Stimulated activated CD4-positive, alpha-beta T cell treated with anti-CD3 and anti-CD28 coated beads, Interleukin-15, amount 100 ng/mL, for 1 hour (primary cell): ENCODE data around the gene PRKD3.

Experiments
- DNase-seq, 2 donors: peaks; one replicate each; pipeline ENCODE4 v3.0.0-alpha.2; 2020; ENCODE audit warnings: low read depth in 1 of 2, low spot score in 1 of 2

The PRKD3 gene

DNA sequence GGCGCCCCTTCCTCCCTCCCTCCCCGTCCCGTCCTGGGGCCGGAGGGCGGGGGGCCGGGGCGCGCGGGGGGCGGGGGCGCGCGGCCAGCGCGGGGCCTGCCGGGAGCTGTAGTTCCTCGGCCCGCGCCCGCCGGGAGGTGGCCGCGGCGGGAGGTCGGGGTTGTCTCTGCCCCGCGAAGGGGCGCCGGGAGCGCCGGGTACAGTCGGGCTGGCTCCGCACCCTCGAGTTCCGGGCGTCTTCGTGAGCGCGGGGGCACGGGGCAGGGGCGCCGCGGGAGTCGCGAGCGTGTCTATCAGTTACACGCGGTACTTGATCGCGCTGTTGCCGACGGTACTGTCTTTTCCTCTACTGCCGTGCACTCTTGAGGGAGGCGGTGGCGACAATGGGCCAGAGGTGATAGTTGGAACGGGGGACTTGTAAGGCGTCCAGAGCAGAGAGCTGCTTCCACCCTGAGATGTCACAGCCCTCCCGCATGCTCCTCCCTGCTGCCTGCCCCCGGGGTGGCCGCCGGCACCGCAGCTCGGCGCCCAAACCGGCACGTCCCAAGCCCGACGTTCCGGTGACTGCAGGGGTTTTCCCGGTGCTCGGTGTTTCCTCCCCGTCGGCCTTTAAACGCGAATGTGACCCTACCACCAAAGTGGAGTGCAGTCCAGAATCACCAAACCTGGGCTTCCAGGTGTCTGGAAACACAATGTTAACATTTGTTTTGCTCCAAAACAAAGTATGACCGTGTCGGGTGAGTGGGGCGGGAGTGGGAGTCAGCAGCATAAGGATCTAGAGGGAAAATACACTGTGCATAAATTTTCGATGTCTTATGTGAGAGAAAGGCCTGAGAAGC lies at the start of gene PRKD3:
PRKD3 (minus strand) TSS at position 48 of the 839 bp plus-strand sequence. CDS start 8,309 bp downstream, outside the sequence.
- peak; percentile 47 to 55 for DNase-seq

DNA sequence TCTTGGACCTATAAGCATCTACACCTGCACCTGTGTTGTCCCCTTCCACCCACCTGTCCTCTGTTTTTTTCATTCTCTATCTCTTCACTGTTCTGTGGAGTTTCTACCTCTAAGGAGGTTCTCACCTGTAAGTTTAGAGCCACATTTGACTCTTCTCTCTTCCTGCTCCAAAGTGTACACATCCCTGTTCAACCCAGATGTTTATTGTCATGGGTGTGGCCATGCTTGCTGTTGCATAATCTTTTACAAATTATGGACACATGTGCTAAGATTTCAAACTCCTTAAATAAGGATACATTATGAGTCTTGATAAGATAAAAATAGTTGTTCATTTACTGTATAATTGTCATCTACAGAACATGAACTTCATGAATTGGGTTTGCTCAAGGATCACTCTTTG lies 47.4 kb upstream of the PRKD3 start:
- no peak for DNase-seq

DNA sequence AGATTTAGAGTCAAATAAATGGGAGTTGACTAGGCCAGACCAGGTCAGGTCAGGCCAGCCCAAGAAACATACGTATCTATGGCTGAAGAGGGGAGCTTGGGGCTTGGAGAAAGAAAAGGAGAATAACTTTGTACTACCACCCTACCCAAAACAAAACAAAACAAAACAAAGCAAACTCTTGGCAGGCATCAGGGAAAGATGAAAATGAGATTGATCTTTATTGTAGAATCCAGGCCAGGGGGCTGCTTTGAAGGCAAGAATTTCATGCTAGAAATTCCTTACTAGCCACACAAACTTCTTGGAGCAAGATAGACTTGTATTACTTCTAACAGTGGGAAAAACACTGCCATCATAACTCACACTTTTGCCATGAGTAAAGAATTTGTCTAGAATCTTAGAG lies 46.0 kb upstream of the PRKD3 start:
- no peak for DNase-seq

DNA sequence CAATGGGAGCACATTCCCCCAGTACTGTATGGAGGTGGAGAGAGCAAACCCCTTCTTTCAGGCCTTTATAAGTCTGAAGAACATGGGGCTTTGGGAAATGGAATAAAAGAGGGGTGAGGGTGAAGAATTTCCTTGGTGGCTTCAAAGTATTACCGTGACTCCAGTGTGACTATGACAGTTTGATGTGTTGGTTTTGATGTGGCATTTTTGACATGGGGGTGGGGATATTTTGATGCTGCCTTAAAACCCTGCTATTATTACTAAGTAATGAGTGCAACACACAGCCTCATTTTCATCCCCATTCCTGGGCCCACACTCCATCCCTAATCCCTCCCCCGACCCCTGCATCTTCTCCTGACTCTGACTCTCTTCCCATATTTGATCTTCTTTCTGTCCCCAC lies 43.4 kb upstream of the PRKD3 start:
- no peak for DNase-seq

DNA sequence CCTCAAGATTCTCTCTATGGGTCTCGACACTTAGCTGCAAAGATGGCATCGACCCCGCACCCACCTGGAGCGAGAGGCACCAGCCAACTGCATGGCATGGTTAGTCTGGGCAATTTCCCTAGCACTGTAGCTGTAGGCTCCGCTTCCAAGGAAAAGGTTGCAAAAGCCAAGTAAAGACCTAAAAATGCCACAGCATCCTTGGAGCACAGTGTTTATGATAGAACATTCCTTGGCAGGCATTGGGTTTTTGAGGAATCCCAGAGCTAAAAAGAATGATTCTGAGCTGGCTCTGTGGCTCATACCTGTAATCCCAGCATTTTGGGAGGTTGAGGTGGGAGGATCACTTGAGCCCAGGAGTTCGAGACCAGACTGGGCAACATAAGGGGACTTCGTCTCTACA lies 42.7 kb upstream of the PRKD3 start:
- no peak for DNase-seq

DNA sequence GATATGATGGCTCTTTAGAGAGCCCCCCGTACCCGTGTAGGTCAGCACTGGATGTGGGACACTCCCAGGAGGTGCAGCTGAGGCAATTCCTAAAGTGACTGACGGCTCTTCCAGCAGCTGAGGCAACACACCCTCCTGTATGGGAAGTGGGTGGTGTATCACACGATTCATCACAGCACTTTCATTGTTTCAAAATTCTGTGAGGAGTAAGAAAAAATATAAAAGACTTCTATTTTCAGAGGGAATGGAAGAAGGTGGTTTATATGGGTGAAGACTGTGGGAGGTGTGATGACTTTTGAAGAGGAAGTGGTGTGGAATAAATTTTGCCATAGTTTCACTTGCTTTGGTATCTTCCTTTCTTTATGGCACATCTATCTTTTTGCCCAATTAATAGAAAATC lies 42.1 kb upstream of the PRKD3 start:
- DNase-seq, result no peak

DNA sequence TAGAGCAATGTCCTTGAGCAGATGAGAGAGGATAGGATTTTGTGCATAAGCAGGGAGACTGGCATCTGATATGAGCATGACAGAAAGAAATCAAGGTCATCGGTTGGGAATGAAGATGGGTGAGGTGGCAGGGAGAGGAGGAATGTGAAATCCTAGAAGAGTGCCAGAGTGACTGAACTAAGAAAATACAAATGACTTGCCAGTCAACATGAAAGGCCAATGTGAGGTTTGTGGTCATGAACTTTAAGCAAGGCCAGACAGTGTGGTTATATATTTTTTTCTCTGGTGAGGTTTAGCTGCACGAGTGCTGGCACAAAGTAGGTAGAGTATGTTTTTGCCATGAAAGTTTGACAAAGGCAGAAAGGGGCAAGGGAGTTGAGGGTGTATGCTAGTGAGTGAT lies 41.0 kb upstream of the PRKD3 start:
- no peak for DNase-seq

DNA sequence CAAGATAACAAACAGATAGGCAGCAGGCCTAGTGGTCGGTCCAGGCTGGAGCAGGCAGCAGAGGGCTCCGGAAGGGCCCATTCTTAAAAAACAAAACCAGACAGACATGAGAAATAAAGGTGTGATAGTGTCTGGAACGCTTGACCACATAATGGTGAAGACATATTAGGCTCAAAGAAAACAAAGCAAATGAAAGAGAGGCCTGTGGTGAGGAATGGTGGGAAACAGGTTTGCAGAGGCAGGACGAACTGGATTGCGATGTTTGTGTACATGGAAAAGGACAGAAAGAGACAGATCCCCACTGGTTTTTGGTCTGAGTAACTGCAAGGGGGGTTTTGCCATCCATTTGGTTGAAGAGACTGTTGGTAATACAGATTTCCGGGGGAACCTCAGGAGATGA lies 39.7 kb upstream of the PRKD3 start:
- DNase-seq, result no peak

DNA sequence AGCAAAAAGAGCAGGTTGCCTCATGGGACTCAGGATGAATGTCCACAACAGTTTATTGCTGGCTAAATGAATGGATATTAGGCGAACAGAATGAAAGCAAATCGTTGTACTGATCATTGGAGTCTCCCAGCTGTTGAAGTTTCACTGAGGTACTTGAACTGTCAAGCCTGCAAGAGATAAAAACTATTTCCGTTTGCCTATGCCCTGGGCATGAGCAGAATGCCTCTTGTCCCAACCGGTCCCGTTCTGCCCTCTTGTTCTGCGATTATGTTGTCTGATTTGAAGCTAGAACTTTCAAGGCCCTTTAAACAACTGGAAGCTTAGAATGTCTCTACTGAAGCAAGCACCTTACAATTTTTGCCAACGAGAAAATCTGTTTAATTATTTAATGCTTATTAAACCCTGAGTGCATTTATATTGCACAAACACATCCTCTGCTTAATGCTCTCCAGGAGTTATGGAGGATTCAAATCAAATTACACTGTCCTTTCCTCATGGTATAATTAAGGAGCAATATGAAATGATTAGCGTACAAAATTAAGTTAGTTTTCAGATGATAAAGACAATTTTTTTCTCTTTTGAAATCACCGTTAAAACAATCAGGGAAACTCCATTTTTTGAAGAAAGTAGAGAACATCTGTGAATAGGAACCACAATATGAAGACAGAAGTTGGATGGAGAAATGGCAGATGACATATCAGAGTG lies 37.5 kb upstream of the PRKD3 start:
- DNase-seq, result no peak

DNA sequence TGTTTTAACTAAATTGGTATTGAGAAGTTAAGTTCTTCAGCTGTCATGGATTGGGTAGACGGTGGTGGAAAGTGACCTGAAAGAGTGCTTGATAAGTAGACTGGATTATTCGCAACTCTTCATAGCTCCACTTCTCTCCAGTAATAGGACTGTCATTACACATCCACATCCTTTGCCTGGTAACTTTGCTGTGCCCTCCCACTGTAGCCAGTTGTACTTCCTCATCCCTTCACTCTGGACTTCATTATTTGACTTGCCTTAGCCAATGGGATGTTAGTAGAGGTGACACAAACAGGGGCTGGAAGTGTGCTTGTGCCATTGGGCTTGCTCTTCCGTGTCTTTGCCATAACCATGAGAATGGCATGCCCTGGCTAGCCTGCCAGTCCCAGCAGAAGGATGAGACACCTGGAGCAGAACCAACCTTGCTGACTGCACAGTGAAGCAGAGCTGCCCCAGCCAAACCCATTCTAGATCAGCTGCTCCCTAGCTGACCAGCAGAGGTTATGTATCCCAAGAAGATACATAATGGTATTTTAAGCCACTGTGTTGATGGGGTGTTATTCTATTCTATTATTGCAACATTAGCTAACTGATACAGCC lies 36.7 kb upstream of the PRKD3 start:
- no peak for DNase-seq

DNA sequence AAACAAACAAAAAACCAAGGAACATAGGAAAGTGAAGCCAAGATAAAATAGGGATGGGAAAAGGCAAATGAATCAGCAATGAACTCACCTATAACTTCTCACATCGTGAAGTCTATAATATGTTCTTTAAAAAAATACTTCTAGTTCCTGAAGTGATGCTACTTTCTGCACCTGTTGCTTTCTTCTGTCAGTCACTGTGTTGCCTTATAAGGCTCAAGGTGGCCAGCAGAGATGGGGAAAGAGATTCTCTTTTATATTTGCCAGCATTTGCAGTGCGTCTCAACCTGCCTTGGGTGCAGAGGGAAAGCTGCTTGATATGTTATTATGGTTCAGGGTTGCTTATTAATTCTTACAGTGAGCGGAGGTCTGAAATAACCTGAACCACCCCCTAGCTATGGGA lies 33.8 kb upstream of the PRKD3 start:
- no peak for DNase-seq

DNA sequence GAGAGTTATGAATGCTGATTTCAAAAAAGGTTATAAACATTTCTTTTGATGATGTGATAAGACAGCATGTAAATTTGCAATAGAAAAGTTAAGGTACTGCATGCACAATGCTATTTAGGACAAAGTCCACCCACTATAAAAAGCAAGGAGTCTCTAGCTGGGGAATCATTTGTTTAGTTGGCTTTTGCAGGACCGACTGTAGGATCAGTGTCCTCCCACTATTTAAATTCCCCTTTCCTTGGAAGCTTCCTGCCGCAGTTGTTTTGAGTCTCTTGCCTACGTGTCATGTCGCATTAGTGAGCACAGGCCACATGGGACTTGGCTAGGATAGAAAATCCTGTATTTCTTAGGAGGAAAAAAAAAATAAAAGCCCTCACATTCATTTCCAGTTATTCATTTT lies 32.9 kb upstream of the PRKD3 start:
- DNase-seq, result no peak

DNA sequence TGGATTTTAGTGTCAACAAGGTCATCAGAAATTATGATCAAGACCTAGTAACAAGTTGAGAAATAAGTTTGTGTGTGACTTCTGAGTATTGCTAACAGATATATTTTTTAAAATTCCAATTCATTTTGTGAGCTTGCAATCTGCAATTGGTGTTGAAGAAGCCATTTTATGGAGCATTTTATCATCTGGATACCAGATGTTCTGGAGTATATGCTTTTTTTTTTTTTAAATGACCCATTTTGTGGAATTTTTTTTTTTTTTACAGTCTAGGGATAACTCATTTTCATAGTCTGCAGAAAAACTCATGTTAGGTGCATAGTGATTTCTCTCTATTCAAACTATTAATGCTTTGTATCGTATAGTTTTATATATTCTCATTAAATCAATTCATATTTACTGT lies 32.4 kb upstream of the PRKD3 start:
- no peak for DNase-seq

DNA sequence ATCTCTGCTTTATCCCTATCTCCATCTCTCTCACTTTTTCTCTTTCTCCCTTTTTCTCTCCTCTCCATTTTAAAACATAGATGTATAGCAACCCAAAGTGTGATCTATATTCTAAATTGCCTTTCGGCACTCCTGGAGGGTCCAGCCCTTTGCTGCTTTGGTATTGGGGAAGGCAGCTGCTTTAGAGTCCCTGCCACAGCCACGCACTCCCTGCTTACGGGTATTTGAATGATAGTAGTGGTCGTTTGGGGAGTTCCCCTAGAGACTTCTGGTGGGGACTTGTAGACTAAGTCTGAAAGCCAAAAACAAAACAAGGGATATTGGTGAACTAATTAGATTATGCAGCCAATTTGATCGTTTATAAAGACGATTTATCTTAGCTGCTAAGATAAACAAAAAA lies 31.7 kb upstream of the PRKD3 start:
- DNase-seq, result no peak

DNA sequence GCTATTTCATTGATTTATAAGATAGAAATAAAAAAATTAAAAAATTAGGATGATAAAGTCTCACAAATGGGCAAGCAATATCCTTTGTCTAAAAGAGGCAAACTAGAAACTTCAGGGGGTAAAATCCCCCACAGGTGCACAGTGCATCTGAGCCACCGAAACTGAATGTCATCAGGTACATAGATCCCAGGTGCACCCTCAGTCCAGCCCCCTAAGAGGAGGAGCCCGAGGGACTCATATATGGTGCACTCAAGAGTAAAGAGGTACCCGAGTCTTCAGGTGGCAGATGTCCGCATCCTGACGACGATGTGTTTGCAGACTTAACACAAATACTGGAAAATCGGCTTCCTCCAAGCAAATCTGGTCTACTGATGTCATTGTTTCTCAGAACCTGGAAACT lies 31.1 kb upstream of the PRKD3 start:
- DNase-seq, result no peak

DNA sequence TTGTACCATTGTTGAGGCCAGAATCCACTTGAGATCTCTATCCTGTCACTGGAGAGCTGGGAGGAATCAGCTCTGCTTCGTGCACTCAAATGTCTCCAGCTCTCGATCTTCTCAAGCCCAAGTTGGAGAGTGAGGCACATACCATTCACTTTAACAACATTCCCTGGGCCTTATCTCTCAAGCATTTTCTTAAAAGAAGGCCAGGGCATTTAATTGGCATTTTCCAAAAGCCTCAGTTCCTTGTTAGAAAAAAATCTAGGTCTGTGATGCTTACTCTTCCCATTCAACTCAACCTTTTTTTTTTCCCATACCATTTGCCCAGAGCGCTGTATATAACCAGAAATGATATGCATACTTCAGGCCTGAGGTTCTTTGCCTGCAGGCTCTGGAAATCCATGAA lies 29.9 kb upstream of the PRKD3 start:
- DNase-seq, result no peak

DNA sequence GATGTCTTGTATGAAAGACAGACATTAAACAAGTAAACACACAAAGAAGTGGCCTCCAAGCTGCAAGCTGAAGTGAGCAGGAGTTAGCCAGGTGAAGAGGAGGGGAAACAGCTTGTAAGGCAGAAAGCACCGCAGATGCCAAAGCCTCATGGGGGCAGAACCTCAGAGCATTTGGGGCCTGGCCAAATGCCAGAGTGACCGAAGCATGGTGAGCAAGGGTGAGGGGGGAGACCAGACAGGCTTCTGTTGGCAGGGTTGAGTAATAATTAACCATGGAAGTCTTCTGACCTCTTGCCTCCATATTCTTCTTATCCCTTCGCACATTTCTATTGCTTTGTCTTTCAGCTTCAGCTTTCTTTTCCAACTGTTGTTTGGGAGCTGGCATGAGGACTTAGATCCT lies 25.4 kb upstream of the PRKD3 start:
- DNase-seq, result no peak

DNA sequence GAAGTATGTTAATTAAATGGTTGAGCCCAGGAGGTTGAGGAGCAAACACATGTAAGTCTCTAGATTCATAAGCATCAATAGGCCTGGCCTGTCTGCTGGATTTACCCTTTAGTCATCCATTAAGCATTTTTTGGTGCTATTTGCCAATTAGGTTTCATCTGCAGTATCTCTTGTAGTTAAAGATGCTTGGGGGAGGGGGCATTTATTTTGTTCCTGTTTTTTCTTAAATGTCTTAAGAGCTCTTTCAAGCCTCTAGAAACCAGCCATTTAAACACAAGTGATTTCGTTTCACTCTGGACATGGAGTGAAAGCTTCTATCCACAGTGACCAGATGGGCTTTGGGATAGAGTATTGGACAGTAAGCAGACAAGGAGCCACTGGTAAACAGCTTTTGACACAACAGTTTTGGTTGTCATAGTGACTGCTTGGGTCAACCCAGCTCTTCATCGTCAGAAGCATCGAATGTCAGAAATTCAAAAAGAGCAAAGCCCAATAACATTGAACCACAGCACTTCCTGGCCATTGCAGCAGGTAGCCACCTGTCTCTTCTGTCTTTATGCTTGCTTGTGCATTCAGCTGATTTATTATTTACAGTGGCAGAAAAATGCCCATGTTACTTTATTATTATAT lies 24.7 kb upstream of the PRKD3 start:
- DNase-seq, result no peak

DNA sequence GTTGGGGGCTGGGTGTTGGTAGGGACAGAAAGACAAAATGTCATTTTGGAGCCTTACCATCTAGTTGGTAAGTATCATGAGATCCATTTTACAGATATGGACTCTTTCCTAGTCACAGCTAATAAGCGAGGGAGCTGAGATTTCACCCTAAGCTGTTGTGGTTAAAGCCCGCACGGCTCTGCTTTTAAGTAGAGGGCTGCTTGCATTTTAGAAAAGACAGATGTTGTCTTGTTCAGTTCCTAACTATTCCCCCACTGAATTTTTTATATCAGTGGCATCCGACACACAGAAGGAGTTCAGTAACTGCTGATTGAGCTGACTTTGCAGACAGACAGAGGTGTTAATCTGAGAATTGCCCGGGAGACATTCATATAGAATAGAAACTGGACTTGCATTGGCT lies 23.5 kb upstream of the PRKD3 start:
- no peak for DNase-seq

DNA sequence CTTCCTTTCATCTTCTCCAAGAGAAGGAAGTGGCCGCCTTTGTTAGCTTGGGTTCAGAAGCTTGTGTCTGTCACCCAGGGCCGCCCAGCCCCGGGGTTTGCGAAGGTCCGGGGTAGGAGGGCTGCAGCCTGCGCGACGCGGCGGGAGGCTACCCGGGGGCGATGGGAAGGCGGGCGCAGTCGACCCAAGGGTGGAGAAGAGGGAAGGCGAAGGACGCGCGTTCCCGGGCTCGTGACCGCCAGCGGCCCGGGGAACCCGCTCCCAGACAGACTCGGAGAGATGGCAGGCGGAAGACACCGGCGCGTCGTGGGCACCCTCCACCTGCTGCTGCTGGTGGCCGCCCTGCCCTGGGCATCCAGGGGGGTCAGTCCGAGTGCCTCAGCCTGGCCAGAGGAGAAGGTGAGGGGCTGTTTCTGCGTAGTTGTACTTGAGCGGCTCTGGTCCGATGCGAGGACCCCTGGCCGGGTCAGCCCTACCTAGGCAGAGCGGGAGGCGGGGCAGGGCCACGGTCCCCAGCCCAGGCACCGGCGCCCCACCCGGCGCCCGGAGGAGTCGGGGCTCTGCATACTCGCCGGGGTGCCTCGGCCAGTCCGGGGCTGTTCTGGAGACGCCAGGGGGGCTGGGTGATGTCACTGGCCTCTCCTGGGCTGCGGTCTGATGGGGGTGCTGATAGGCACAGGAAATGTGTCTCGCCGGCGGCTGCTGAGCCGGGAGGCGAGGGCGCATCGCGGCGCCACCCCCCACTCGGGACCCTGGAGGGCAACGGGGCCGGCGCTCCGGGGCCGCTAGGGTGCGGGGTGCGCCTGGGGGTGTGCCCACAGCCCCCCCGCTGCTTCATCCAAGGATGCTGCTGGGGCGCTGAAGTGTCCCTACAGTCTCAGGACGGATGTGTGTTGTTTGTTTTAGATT lies 20.1 kb upstream of the PRKD3 start, which contains the start of gene QPCT:
QPCT (plus strand) TSS at position 178 of the 909 bp plus-strand sequence; CDS start at position 280, 102 bp downstream.
- peak; percentile 32 to 49 for DNase-seq
